HG02870 (cell line): ENCODE measurements around the gene NFIA.

Experiments
- ATAC-seq: cut with Tn5 transposase; IDR thresholded peaks from one replicate; pipeline ENCODE4 v1.9.1; 2021; ENCODE audit warnings: mild to moderate bottlenecking, moderate library complexity; ENCODE audit not compliant: unreplicated experiment

The NFIA gene

GRCh38 chr1:61419196-61419595 is 336.8 kb downstream of the NFIA start:
- ATAC-seq, result no peak

- no peak for ATAC-seq
Observed at GRCh38 chr1:61419657-61420056, 337.3 kb downstream of the NFIA start.

GRCh38 chr1:61420243-61420642 is 337.9 kb downstream of the NFIA start:
- ATAC-seq, result no peak

GRCh38 chr1:61420909-61421835 is 338.8 kb downstream of the NFIA start:
- no peak for ATAC-seq

- ATAC-seq, result no peak
Observed at GRCh38 chr1:61423643-61424042, 341.3 kb downstream of the NFIA start.

GRCh38 chr1:61424382-61424781 is 342.0 kb downstream of the NFIA start:
- ATAC-seq, result no peak

GRCh38 chr1:61425040-61425439 is 342.7 kb downstream of the NFIA start:
- no peak for ATAC-seq

- no peak for ATAC-seq
Observed at GRCh38 chr1:61426254-61426653, 343.9 kb downstream of the NFIA start.

- no peak for ATAC-seq
Observed at GRCh38 chr1:61426885-61427284, 344.5 kb downstream of the NFIA start.

GRCh38 chr1:61427510-61427909 is 345.1 kb downstream of the NFIA start:
- no peak for ATAC-seq

- no peak for ATAC-seq
Observed at GRCh38 chr1:61428146-61428545, 345.8 kb downstream of the NFIA start.

GRCh38 chr1:61432616-61433388 is 350.4 kb downstream of the NFIA start:
- no peak for ATAC-seq

- no peak for ATAC-seq
Observed at GRCh38 chr1:61433646-61434045, 351.3 kb downstream of the NFIA start.

- ATAC-seq, result no peak
Observed at GRCh38 chr1:61434276-61434675, 351.9 kb downstream of the NFIA start.

GRCh38 chr1:61435226-61435625 is 352.9 kb downstream of the NFIA start:
- no peak for ATAC-seq

GRCh38 chr1:61436016-61436415 is 353.7 kb downstream of the NFIA start:
- ATAC-seq, result no peak

- no peak for ATAC-seq
Observed at GRCh38 chr1:61436491-61437120, 354.2 kb downstream of the NFIA start.

- no peak for ATAC-seq
Observed at GRCh38 chr1:61439234-61439633, 356.9 kb downstream of the NFIA start.

GRCh38 chr1:61441723-61442262 is 359.4 kb downstream of the NFIA start:
- ATAC-seq, result no peak

GRCh38 chr1:61442544-61442943 is 360.2 kb downstream of the NFIA start:
- no peak for ATAC-seq

- ATAC-seq, result no peak
Observed at GRCh38 chr1:61444288-61444687, 361.9 kb downstream of the NFIA start.
